AG04449 (cell line): ENCODE measurements around the gene PRAMEF14.
"Not testable (repeated sequence)": the region's sequence is repeated elsewhere in the genome, so short reads cannot be mapped to it uniquely, and the experiment has no call there.

ENCODE experiments used
- CTCF ChIA-PET: fragments of 350-600 bp; formaldehyde crosslinking; extraction: SDS; loops from one replicate; lab custom pipeline; 2021; ENCODE audit warnings: antibody characterized with exemption; lab: Yijun Ruan, JAX
- POLR2A ChIA-PET: fragments of 400-600, 350-600 bp; formaldehyde crosslinking; extraction: SDS; loops from one replicate; lab custom pipeline; 2020; ENCODE audit warnings: antibody characterized with exemption, inconsistent platforms; lab: Yijun Ruan, JAX
- DNase-seq: peaks from one replicate; pipeline ENCODE4 v3.0.0-alpha.2; 2010; ENCODE audit warnings: low read depth, low spot score
- H3K4me3 ChIP-seq: 2 replicates; pipeline ENCODE4 v1.5.1; 2011; ENCODE audit warnings: low read depth, mild to moderate bottlenecking, control low read depth, low read length

Gene PRAMEF14

GRCh38 chr1:13347034-13347433 lies at the start of gene PRAMEF14:
Gene PRAMEF14, minus strand, starts transcription at chr1:13347134. Its CDS starts 1,820 bp downstream, at chr1:13345314.
- H3K4me3 ChIP-seq, POLR2A ChIA-PET, CTCF ChIA-PET, DNase-seq: not testable (repeated sequence)

GRCh38 chr1:13395311-13395710 lies 48.4 kb upstream of the PRAMEF14 start:
- CTCF ChIA-PET, POLR2A ChIA-PET, H3K4me3 ChIP-seq, DNase-seq: not testable (repeated sequence)

GRCh38 chr1:13394761-13395160 lies 47.8 kb upstream of the PRAMEF14 start:
- CTCF ChIA-PET, POLR2A ChIA-PET: not testable (repeated sequence)

DNA sequence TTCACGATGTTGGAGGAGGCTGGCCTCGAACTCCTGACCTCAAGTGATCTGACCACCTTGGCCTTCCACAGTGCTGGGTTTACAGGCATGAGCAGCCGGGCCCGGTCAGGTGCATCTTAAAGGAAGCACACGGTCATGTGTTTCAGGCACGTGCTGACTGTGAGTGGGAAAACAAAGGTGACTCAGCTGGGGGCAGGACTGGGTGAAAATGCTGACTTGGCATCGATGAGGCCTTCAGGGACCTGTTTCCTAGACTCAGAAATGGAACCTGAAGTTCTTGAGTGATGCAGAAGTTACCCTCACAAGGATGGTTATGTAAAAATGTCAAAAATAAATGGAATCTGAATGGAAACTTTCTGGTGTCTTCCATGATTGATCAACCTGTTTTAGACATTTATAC lies 46.1 kb upstream of the PRAMEF14 start:
- DNase-seq, POLR2A ChIA-PET, CTCF ChIA-PET, H3K4me3 ChIP-seq: not testable (repeated sequence)

More at GRCh38 chr1:13394761-13395160, 47.8 kb upstream of the PRAMEF14 start:
- not testable (repeated sequence) for H3K4me3 ChIP-seq, DNase-seq

- POLR2A ChIA-PET, DNase-seq, CTCF ChIA-PET, H3K4me3 ChIP-seq: not testable (repeated sequence)
Observed at GRCh38 chr1:13389332-13389731, 42.4 kb upstream of the PRAMEF14 start, which contains the start of gene PRAMEF17. Gene PRAMEF17, plus strand, starts transcription at chr1:13389632. Its CDS starts 26 bp downstream, at chr1:13389658.

DNA sequence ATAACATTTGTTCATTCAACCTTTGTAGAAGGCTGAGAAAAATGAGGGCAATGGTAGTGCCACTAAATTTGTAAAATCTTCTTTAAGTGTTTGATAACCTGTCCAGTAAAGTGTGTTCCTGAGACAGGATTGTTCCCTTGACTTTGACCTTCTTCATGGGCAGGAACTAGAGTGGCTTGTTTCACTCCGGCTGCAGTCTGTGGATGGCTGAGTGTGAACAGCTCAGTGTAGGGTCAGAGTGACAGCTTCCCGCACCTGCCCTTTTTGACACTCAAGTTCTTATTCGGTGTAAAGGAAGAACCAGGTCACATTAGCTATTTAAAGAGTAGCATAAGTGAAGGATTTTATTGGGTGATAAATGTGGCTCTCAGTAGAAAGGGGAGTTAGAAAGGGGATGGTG lies 33.4 kb upstream of the PRAMEF14 start:
- DNase-seq, POLR2A ChIA-PET, CTCF ChIA-PET, H3K4me3 ChIP-seq: not testable (repeated sequence)

DNA sequence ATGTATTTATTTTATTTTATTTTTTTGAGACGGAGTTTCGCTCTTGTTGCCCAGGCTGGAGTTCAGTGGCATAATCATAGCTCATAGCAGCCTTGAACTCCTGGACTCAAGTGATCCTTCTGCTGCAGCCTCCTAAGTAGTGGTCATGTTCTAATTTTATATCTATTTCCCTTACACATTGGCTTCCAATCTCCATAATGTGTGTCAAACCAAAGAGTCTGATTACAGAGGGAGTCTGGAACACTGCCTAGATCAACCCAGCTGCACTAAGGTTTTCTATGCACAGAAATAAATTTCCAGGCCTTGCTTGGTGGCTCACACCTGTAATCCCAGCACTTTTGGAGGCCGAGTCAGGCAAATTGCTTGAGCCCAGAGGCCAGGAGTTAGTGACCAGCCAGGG lies 32.0 kb upstream of the PRAMEF14 start:
- POLR2A ChIA-PET, CTCF ChIA-PET: not testable (repeated sequence)

GRCh38 chr1:13368544-13368943 lies 21.6 kb upstream of the PRAMEF14 start:
- CTCF ChIA-PET, POLR2A ChIA-PET, DNase-seq, H3K4me3 ChIP-seq: not testable (repeated sequence)

More for the DNA sequence above, 32.0 kb upstream of the PRAMEF14 start:
- DNase-seq, H3K4me3 ChIP-seq: not testable (repeated sequence)

GRCh38 chr1:13366536-13366935 lies 19.6 kb upstream of the PRAMEF14 start:
- DNase-seq, H3K4me3 ChIP-seq, CTCF ChIA-PET, POLR2A ChIA-PET: not testable (repeated sequence)

DNA sequence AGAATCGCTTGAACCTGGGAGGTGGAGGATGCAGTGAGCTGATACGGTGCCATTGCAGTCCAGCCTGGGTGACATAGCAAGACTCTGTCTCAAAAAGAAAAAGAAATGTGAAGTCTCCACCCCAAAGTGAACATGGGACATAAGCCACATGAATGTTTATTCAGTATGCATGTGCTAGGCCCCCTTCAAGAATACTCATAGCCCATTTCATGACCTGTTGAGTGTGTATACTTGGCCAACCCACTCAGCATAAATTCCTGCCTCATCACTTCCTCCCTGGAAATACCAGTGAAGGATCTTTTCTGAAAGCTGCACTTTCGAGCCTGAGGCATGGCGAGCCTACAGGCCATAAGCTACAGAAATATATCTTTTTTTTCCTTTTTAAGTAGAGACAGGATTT lies 18.0 kb upstream of the PRAMEF14 start:
- CTCF ChIA-PET, POLR2A ChIA-PET, DNase-seq, H3K4me3 ChIP-seq: not testable (repeated sequence)

DNA sequence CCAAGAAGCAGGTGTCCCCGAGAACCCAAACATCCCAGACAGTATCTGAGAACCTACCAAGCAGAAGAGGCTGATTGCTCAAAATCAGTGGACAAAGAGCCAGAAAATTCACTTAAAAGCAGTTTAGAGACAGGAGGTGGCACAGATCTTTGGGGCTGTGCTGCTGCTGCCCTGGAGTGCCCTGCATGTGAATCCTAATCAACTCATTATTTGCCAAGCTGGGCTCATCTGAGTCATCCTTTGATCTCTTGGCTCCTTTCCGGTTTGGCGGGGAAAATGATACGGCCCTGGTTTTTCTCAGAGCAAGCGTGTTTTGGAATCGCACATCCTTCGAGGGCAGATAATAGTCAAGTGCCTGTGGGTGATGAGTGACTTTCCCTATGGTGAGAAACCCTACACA lies 15.4 kb upstream of the PRAMEF14 start:
- POLR2A ChIA-PET, H3K4me3 ChIP-seq, CTCF ChIA-PET, DNase-seq: not testable (repeated sequence)

- CTCF ChIA-PET, POLR2A ChIA-PET, H3K4me3 ChIP-seq: not testable (repeated sequence)
- peak; percentile 0 for DNase-seq
Observed at GRCh38 chr1:13356774-13357173, 9.8 kb upstream of the PRAMEF14 start.

- H3K4me3 ChIP-seq, DNase-seq, POLR2A ChIA-PET, CTCF ChIA-PET: not testable (repeated sequence)
Observed at GRCh38 chr1:13354475-13354874, 7.5 kb upstream of the PRAMEF14 start.

GRCh38 chr1:13353476-13353875 lies 6.5 kb upstream of the PRAMEF14 start:
- DNase-seq, POLR2A ChIA-PET, CTCF ChIA-PET, H3K4me3 ChIP-seq: not testable (repeated sequence)

DNA sequence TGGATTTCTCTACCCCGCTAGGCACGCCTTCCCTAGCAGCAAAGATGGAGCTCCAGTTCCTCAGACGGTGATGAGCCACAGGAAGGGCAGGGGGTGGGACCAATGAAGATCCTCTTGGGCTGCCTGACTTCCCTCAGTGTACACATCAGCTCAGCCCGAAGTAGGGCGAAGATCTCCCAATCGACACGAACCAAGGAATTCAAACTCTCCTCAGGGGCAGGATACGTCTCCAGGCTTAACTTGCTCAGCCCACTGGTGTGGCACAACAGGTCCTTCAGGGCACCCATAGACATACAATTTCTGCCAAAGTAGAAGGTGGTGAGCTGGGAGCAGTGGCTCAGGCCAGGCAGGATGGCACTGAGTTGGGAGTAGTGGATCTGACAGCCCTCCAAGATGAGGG lies 4.4 kb downstream of the PRAMEF14 start:
- POLR2A ChIA-PET, DNase-seq, CTCF ChIA-PET, H3K4me3 ChIP-seq: not testable (repeated sequence)

DNA sequence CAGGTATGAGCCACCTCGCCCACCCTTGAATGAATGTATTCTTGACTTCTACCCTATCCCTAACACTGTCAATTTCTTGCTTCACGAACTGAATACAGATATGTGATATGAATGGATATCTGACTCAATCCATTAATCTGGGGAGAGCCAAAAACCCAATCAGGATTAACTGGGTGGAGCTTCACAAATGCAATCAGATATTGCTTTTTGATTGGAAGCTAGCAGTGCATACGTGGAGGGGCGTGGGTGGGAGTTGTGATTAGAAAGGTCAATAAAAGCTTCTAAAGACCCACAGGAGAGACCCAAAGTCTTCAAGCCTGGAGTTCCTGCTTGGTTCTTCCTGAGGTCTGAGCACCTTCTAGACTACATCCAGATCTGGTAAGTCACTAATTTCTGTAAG lies 31.7 kb downstream of the PRAMEF14 start, which contains the start of gene PRAMEF15:
TSS of gene PRAMEF15 (plus strand) at position 301 of the 400 bp plus-strand sequence. CDS start 2,827 bp downstream, outside the sequence.
- DNase-seq, POLR2A ChIA-PET, CTCF ChIA-PET, H3K4me3 ChIP-seq: not testable (repeated sequence)

DNA sequence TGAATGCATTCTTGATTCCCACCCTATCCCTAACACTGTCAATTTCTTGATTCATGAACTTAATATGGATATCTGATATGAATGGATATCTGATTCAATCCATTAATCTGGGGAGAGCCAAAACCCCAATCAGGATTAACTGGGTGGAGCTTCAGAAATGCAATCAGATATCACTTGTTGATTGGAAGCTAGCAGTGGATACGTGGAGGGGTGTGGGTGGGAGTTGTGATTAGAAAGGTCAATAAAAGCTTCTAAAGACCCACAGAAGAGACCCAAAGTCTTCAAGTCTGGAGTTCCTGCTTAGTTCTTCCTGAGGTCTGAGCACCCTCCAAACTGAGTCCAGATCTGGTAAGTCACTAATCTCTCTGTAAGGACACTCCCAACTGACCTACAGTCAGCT lies 43.7 kb downstream of the PRAMEF14 start, which contains the start of gene PRAMEF33:
TSS of gene PRAMEF33 (plus strand) at position 301 of the 400 bp plus-strand sequence. CDS start 2,416 bp downstream, outside the sequence.
- POLR2A ChIA-PET, DNase-seq, CTCF ChIA-PET: not testable (repeated sequence)

GRCh38 chr1:13302197-13302596 lies 44.7 kb downstream of the PRAMEF14 start:
- DNase-seq, CTCF ChIA-PET: not testable (repeated sequence)

More for the DNA sequence above, 43.7 kb downstream of the PRAMEF14 start, which contains the start of gene PRAMEF33:
- H3K4me3 ChIP-seq, result not testable (repeated sequence)

More at GRCh38 chr1:13302197-13302596, 44.7 kb downstream of the PRAMEF14 start:
- POLR2A ChIA-PET, H3K4me3 ChIP-seq: not testable (repeated sequence)
